ENCODE results near the gene KCNK3. TPM values are rescaled to one million over a fixed set of nuclear protein-coding genes. Genes with fewer than 3 reads are reported as not detected.

The KCNK3 gene
- total RNA-seq, 1 experiment from 2014 or later: 0.09 TPM

DNA sequence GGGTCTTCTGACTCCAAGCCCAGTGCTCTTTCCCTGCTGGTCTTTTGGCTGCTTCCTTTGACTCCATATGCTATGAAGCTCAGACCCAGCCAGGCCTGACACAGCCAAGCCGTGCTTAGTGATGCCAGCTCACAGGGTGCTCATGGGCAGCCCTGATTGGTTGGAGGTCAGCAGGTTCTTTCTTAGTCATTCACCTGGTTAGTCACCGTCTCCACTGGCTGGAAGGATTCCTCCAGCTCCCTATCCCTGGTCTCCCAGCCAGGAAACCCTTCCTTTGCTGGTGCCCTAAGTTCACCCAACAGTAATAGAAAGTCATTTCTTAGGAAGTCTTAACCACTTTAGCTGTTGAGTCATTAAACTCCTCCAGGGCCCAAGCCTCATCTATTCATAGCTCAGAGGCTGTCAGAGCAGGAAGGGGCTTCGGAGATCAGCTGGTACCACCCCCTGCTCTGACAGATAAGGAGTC is 3.9 kb downstream of the KCNK3 start:
- Mint-ChIP-seq H3K9me3 (peaks cover 0 to 3% of the 10 kb centered on the region in 2 experiments; a peak in 1 of 5 replicates), H3K4me1 (peaks cover 9 to 14% of the 10 kb centered on the region in 2 experiments), H3K27ac (no peak overlapping the region), H3K4me3 (no peak overlapping the region), H3K27me3 (ENCODE audit: low read depth) (peaks cover 92% of the 10 kb centered on the region), H3K36me3 (ENCODE audit: insufficient read depth in 1 of 3, low read depth in 3 of 3) (no peaks in the 10 kb centered on the region; a peak in 1 of 7 replicates)
- H3K23ac ChIP-seq (ENCODE audit: insufficient read length, low read depth, low read length): no peak overlapping the region
- no peak overlapping the region for H3K27ac ChIP-seq (ENCODE audit: insufficient read length, low read depth, low read length)
- H3K27me3 ChIP-seq (ENCODE audit: insufficient read depth, low read length): peaks cover 30% of the 10 kb centered on the region; the same call in 1 of the 2 replicates
- peak; percentile 52 for DNase-seq
- no peaks in the 10 kb centered on the region for H4K20me1 ChIP-seq (ENCODE audit: control insufficient read depth, insufficient read depth, insufficient read length)
- no peak overlapping the region for H4K5ac ChIP-seq (ENCODE audit: insufficient read length, low read depth, low read length)
- H3K79me1 ChIP-seq (ENCODE audit: insufficient read depth, low read depth, low read length, poor library complexity, severe bottlenecking): no peaks in the 10 kb centered on the region
- no peak overlapping the region for H2BK20ac ChIP-seq (ENCODE audit: low read depth, low read length, poor library complexity, severe bottlenecking)
- no peaks in the 10 kb centered on the region for H3K4me1 ChIP-seq (ENCODE audit: insufficient read depth, low read length)
- no peak overlapping the region for H3K14ac ChIP-seq (ENCODE audit: insufficient read depth, low read length)
- H2BK12ac ChIP-seq (ENCODE audit: insufficient read length, low read depth, low read length): no peak overlapping the region
- H3K9ac ChIP-seq (ENCODE audit: extremely low read depth, insufficient read length, low read length): no peak overlapping the region
- H3K4me2 ChIP-seq (ENCODE audit: insufficient read depth, insufficient read length, low read length): no peak overlapping the region
- H3T11ph ChIP-seq (ENCODE audit: low read length): no peak overlapping the region
- H2BK5ac ChIP-seq (ENCODE audit: insufficient read length, low read length): no peak overlapping the region
- H2BK120ac ChIP-seq (ENCODE audit: low read depth, low read length, poor library complexity, severe bottlenecking): no peak overlapping the region
- H4K8ac ChIP-seq (replicated peaks; ENCODE audit: insufficient read length, low read depth, low read length): no peak overlapping the region
- no peak overlapping the region for H3K18ac ChIP-seq (ENCODE audit: insufficient read length, low read depth, low read length)
- no peak overlapping the region for H2AK5ac ChIP-seq (ENCODE audit: insufficient read length, low read length)
- H3K79me2 ChIP-seq (ENCODE audit: insufficient read depth, low read length): no peaks in the 10 kb centered on the region
- no peak overlapping the region for H4K91ac ChIP-seq (ENCODE audit: insufficient read length, low read depth, low read length)
- TF ChIP-seq, protein P1, sequence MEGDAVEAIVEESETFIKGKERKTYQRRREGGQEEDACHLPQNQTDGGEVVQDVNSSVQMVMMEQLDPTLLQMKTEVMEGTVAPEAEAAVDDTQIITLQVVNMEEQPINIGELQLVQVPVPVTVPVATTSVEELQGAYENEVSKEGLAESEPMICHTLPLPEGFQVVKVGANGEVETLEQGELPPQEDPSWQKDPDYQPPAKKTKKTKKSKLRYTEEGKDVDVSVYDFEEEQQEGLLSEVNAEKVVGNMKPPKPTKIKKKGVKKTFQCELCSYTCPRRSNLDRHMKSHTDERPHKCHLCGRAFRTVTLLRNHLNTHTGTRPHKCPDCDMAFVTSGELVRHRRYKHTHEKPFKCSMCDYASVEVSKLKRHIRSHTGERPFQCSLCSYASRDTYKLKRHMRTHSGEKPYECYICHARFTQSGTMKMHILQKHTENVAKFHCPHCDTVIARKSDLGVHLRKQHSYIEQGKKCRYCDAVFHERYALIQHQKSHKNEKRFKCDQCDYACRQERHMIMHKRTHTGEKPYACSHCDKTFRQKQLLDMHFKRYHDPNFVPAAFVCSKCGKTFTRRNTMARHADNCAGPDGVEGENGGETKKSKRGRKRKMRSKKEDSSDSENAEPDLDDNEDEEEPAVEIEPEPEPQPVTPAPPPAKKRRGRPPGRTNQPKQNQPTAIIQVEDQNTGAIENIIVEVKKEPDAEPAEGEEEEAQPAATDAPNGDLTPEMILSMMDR (conservative IDR thresholded peaks at IDR 0.05): no peak
- H3K23me2 ChIP-seq (ENCODE audit: insufficient read length, low read depth, low read length, poor library complexity, severe bottlenecking): peaks cover 8% of the 10 kb centered on the region
- H3K56ac ChIP-seq (ENCODE audit: insufficient read length, low read depth, low read length): no peak overlapping the region
- H2BK15ac ChIP-seq (ENCODE audit: low read depth, low read length): no peak overlapping the region
- no peaks in the 10 kb centered on the region for H3K9me3 ChIP-seq (ENCODE audit: control insufficient read depth, low read depth, low read length)
- H3K4ac ChIP-seq (ENCODE audit: low read depth, low read length): no peak overlapping the region
- no peak overlapping the region for H2AFZ ChIP-seq (ENCODE audit: low read length)
- WGBS (ENCODE audit: extremely low coverage, insufficient read length, low lambda C conversion rate): no CpG with 5 or more reads among the region's 3 CpGs

Measured in H9 (cell line).